Measurements from ENCODE around the gene CYP24A1.
"Not testable (repeated sequence)": the region's sequence is repeated elsewhere in the genome, so short reads cannot be mapped to it uniquely, and the experiment has no call there.

The CYP24A1 gene

DNA sequence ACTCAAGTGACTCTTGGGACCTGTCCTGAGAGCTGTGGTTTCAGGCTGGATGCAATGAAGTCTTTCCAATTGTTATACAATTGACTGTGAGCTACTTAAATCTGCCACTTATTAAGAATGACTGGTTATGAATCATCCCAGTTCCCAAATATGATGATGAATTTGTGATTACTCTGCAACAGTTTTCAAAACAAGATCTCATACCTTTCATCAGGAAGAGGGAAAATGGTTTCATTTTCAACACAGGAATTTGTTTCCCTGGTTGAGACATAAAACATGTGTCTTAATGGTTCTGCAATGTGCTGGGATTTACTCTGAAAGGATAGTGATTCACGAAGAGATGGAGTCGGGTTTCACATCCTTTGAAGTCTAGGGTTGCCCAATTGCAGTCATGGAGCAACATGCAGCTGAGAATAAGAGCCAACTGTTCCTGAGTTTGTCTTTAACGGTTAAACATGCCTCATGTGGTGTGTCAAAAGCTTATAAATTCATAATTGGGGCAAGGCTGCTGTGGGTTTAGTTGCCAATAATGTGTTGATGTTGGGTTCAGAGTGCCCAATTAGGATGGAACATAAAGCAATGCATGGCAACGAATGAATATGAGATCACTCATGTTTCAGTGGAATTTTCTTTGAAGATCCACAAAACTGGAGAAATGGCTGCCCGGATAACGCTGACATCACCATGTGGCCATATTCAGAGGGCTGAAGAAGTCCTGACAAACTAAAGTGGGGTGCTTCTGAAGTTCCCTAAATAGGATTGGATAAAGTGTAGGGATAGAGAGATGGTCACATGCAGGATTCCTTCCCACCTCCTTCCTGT lies 41.0 kb downstream of the CYP24A1 start:
- DNase-seq = no peak

- no peak for DNase-seq
Measured at GRCh38 chr20:54131675-54132611, 41.8 kb downstream of the CYP24A1 start.

GRCh38 chr20:54131125-54131524 lies 42.7 kb downstream of the CYP24A1 start:
- DNase-seq = not testable (repeated sequence)

GRCh38 chr20:54129350-54129749 lies 44.4 kb downstream of the CYP24A1 start:
- DNase-seq = no peak

DNA sequence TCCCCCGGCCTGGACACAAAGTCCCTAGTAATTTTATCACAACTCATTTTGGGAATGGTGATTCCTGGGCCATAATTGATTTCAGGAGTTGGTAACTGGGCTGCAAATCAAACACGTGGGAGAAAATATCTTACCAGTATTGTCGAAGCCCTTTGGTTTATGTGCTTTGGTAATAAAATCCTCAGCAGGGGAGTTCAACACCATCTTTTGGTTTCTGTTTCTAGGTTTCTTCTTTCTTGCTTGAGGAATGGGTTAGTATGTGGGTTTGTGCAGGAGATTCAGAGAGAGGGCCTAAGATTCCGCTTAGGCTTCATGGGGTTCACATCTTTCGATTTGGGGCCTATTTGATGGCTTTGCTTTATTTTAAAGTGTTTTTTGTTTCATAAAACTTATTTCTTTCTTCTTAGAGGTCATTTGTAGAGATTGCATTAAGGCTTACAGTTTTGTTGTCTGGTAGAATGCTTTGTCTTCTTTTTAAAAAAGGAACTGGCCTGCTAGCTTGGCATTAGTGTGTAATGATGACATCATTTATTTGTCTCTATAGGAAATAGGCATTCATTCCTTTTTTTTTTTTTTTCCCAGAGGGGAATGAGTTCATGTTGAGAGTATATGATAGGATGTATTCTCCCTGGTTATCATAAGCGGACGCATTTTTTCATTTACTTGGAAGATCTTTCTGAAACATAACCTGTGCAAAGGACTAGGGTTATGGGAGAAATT lies 45.8 kb downstream of the CYP24A1 start:
- no peak for DNase-seq

DNA sequence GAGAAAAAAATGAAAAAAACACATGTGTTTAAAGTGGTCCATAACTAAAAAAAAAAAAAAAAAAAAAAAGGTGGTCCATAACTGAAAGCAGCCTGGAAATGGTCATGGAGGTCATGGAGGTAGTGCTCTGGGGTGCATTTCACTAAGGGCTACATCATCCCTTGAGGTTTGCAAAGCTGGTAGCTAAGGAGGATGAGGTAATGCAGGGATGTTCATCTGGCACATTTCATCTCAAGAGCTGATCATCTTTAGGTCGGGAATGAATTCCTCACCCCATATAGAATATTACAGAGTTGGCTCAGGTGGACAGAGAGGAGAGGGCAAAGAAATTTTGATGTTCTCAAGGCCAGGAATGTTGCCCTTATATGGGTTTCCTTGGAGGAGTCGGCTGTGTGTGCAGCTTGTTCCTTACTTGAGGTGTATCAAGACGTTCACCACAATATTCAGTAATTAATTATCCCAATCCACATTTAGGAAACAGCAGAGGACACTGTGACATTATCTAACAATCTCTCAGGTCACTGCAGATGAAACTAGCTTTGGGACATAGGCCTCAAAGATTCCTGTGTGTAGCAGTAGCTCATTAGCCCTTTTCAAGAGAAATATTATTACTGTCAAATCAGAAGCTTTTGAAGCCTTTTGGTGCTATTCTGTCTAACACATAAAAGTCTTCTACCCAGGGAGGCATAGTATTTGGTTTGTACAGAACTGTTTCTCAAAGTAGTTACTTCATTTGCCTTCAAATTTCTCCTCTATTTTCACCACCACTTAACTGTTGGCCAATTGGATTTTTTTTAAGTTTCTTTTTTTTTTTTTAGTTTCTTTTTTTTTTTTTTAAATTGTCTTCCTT lies 46.8 kb downstream of the CYP24A1 start:
- DNase-seq = no peak

GRCh38 chr20:54126328-54126727 lies 47.5 kb downstream of the CYP24A1 start:
- not testable (repeated sequence) for DNase-seq

DNA sequence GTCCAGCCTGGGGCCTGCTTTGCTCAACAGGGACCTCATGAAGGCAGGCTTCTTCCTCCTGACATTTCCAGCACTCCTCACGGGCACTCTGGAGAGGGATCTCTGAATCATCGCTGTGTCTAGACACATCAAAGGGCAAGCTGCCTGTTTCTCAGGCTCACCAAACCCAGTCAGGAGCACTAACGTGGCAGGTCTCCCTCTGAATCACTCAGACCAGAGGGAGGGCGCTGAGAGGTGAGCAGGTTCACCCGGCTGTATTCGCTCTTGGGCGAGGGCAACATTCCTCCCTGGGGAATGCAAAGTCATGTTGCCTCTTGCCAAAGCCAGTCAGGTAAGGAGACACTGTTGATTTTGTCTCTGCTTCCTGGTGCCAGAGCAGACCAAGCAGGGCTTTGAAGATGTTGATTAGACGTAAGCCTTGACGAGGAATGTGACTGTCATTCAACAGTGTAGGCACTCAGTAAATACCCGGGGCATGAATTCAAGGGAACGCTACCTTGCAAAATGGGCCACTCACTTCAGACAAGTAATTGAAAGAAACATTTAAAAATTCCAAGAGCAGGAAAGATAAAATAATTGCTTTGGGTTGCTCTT lies 50.1 kb downstream of the CYP24A1 start:
- no peak for DNase-seq

DNA sequence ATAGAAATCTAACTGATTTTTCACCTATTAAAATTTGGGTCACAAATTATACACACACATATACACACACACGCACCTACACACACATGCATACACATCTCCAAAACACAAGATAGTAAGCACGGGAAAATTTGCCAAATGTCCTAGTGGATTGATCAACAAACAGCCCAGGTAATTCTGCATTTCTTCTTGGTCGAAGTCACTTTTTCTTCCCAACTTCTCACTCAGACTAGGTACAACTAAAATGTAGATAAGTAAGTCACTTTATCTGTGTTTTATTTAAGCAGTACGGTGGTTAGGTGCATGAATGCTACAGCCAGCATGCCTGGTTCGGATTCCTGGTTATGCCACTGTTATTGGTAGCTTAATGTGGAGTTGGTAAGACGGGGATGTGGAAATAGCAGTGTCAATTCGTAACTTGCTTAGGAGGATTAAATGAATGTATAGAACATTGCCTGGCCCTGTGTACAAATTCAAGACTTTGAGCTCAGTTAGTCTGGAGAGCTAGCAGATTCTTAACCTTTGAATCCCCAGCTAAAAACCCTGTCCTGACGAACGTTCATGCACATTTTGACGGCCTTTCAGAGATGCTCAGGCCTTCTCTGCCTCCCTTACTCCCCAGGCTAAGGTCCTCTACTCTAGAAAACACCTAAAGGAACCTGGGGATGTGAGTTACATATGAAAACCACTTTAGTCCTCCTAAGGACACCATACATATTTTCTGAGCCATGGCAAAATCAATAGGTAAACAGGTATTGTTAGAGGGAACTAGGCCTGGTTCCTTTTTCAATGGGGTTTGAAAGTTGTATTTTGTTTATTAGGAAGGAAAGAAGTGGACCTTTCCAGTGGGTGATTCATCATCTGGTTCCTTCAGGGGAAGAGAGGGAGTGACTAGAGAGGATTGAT lies 50.9 kb downstream of the CYP24A1 start:
- no peak for DNase-seq

- DNase-seq = no peak
Measured at GRCh38 chr20:54122189-54122588, 51.6 kb downstream of the CYP24A1 start.

GRCh38 chr20:54119744-54120143 lies 54.0 kb downstream of the CYP24A1 start:
- no peak for DNase-seq

GRCh38 chr20:54118220-54119001 lies 55.4 kb downstream of the CYP24A1 start:
- DNase-seq = no peak

DNA sequence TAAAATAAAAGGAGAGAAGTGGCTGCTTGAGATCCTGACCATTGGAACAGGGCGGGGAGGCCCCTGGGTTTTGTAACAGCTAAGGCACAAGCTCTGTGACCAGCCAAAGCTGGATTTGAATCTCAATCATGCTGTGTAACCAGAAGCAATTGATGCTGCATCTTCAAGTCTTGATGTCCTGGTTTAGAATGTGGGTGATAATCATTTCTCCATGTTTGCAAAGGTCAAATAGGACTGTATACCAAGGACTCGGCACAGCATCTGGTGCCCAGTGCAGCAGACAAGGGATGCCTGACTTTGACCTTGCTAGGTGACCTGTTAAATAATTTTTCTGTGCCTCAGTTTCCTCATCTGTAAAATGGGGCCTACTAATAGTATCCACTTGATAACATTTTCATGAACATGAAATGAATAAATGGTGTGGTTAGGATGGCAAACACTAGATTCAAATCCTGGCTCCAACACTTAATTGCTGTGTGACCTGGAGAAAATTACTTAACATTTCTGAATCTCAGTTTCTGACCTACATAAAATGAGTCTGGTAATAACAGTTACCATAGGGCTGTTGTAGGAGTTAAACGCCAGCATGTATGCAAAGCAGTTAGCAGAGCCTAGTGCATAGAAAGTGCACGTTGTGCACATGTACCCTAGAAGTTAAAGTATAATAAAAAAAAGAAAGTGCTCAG lies 57.1 kb downstream of the CYP24A1 start:
- no peak for DNase-seq

- DNase-seq = no peak
Measured at GRCh38 chr20:54115172-54115854, 58.5 kb downstream of the CYP24A1 start.

- DNase-seq = no peak
Measured at GRCh38 chr20:54114109-54114508, 59.7 kb downstream of the CYP24A1 start.

GRCh38 chr20:54113566-54113965 lies 60.2 kb downstream of the CYP24A1 start:
- DNase-seq = no peak

GRCh38 chr20:54112221-54112884 lies 61.4 kb downstream of the CYP24A1 start:
- DNase-seq = no peak

DNA sequence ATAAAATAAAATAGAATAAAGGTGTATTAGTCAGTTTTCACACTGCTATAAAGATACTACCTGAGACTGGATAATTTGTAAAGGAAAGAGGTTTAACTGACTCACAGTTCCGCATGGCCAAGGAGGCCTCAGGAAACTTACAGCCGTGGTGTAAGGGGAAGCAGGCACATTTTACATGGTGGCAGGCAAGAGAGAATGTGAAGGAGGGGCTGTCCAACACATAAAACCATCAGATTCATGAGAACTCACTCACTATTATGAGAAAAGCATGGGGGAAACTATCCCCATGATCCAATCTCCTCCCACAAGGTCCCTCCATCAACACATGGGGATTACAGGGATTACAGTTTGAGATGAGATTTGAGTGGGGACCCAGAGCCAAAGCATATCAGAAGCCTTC lies 62.3 kb downstream of the CYP24A1 start:
- no peak for DNase-seq

Data from cortex of kidney (tissue), 1 donor.